NCI-H2227 treated with DMSO at 0.1 percent for 48 hours (cell line): Measurements from ENCODE around the gene RELL2.

Experiments
- DNase-seq: peaks from one replicate; lab custom pipeline; 2025; lab: John Stamatoyannopoulos, UW

The RELL2 gene

DNA sequence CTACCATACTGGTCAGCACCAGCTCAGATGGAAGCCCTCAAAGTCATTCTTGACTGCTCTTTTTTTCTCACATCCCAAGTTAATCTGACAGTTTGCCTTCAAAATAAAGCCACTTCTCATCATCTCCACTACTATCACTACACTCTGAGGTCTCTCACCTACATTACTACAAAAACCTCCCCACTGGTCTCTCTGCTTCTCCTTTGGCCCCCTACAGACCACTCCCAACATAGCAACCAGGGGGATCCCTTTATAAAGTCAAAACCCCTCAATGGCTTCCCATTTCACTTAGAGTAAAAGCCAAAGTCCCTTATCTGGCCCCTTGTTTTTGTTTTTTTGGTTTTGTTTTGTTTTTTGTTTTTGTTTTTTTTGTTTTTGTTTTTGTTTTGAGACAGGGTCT is 40.6 kb downstream of the RELL2 start:
- no peak for DNase-seq

DNA sequence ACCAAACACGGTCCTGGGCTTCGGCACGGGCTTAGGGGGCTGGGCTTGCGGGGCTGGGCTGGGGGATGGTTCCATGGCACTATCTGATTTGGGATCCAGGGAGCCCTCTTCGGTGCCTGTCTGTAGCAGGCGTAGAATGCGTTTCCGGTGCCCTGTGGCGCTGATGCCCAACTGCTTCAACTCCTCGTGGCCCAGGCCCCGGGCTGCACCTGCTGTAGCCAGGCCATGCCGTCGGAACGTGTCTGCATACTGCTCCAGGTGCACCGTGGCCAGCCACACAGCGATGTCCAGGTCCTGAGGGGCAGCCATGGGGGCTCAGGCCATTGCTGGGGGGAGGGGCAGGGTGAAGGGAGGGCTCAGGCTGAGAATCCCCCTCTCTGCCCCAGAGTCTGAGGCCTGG is 43.4 kb downstream of the RELL2 start:
- DNase-seq = no peak

DNA sequence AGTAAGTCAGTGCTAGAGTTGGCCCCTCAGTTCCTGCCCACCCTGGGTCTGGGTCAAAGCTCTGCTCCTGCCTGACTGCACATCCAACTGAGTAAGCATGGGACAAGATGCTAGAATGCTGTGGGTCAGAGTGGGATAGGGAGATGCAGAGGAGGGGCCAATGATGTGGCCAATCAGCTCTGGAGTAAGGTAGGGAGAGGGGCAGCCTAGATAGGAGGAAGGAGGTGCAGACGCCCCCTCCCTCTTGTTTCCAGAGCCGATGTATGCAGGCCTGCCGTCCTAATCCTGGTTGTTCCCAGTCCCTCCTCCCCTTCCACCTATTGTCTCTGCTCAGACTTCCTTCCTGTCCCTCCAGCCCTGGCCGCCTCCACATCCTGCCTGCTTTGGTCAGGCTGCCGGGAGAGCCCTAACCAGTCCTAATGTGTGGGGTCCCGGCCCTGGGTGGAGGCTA is 44.0 kb downstream of the RELL2 start:
- no peak for DNase-seq

DNA sequence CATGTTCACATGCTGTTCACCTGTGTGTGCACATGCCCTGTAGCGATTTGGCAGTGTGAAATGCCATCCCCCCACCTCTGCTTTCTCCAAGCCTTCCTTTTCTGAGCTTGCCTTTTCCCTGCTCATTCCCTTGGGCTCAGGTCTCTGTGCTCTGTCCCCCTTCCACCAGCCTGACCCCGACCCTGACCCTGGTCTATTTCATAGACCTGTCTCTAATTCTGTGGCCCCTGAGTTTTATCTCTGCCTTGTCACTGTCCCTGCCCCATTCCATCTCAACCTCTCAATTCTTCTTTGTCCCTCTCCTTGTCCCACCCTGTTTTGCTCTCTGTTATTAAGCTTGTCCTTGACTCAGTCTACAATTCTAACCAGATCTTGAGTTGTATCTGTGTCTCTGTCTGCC is 44.5 kb downstream of the RELL2 start:
- no peak for DNase-seq

DNA sequence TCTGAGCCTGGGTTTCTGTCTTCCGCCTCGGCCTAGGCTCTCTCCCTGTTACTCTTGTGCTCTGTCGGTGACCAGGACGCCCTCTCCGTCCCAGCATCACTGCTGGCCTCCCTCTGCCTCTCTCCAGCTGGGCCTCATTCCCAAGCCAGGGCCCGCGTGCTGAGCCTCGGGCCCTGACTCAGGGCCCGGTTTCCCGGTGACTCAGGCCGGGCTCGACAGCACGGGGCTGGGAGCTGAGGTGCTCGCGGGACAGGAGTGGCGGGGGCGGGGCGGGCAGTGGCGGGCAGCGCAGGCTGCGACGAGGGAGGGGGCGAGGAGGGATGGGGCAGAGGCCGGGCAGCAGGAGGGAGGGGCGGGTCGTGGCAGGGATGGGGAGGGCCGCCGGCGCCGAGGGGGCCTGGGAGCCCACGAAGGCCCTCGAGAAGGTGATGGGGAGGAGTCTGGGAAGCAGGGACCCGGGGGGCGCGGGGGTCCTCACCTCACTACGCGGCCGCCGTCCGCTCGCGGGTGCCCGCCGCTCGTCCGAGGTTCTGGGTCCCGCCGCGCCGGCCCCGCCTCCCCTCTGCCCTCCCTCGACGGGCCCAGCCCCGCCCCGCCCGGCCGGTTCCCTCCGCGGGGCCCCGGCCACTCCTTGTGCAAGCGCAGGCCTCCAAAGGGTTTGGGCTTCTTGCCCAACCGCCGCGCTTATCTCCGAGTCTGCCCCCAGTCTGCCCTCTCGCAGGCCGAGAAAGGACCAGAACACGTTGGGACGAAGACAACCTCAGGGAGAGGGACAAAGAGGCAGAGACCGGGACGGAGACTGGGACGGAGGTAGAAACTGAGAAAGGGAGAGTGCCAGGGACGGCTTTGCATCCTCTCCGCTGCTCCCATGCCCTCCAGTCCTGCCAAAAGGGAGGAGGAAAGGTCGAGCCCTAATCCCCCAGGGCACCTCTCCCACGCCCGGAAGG is 45.2 kb downstream of the RELL2 start, which contains the start of gene ARAP3:
TSS of gene ARAP3 (minus strand) at position 536 of the 947 bp plus-strand sequence. CDS start 1,744 bp downstream, outside the sequence.
- DNase-seq = peak; percentile 8

DNA sequence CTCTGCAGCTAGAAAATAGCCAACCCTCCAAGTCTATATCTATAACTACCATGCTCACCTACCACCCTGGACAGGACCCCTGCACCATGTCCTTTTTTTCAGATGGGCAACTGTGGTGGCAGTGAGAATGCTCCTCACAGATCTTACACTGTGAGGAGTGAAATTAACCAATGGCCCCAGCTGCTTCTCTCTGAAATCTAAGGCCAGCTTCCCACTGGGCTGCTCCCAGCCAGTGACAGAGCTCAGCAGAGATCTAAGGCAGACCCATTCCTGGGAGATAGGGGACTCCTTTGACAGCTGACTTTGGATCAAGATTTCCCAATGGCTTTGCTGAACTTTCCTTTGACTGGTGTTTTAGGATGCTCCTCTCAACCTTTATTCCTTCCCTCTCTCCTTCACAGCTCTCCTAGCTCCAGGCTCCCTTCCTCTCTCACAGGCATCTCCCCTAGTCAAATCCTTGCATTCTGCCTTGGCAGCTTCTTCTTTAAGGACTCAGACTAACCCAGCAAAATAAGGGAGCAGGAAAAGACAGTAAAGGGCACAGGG is 46.9 kb downstream of the RELL2 start:
- DNase-seq = no peak

DNA sequence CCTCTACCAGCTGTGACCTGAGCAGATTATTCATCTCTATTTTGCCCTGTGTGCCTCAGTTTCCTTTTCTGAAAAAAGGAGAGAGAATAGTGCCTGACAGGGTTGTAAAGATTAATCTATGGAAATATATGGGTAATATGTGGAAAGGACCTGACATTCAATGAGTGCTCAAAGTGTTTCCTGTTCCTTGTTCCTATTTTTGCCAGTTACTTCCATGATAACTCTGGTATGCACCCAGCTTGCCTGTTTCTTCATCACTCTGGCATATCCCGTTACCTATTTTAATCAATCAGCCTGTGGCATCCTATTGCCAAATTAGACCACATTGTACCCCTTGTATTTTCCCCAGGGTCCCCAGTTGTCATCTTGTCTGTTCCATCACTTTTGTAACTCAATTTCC is 48.8 kb downstream of the RELL2 start:
- DNase-seq = no peak

DNA sequence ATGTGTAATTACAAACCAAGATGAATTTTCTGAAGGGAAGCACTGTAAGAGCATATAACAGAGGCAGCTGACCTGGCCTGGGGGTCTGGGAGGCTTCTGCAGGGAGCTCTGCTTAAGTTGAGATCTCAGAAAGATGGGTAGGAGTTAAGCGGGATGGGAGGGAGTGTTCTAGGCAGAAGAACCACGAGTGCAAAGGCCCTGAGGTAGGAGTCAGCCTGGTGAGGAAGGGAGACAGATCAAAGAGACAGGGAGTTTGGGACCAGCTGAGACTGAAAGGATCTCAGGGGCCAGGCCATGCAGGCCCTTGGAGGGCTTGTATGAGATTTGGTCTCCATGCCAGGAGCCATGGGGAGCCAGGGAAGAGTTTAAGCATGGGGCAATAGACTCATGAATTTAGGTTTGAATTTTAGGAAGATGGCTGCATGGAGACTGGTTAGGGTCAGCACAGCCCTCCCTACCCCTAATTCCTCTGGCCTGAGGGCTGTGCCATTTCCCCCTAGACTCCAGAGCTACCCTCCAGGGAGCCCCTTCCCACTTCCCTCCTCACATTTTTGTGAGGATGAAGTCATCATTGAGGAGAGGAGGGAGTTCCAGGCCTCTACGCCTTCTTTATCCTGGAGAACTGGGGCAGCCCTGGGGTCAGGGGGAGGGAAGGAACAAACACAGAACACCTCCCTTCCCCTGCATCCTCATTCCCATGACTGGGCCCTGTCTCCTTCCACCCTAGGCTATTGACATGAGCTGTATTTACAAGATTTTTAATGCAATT is 50.0 kb downstream of the RELL2 start:
- DNase-seq = no peak
